Right kidney (tissue), 1 donor: ENCODE measurements around the gene ACTR10.
A peak's percentile ranks its signal among the peaks of the same experiment; 100 is the strongest.
"Not testable (repeated sequence)": the region's sequence is repeated elsewhere in the genome, so short reads cannot be mapped to it uniquely, and the experiment has no call there.

Source experiments
- DNase-seq: peaks from one replicate; pipeline ENCODE4 v3.0.0-alpha.2; 2016

ACTR10 gene

GRCh38 chr14:58215191-58215914 is 15.4 kb downstream of the ACTR10 start:
- DNase-seq: no peak

GRCh38 chr14:58216544-58216943 is 16.6 kb downstream of the ACTR10 start:
- DNase-seq: no peak

GRCh38 chr14:58227096-58227819 is 27.3 kb downstream of the ACTR10 start:
- no peak for DNase-seq

- DNase-seq: peak; percentile 62
Observed at GRCh38 chr14:58238252-58239243, 38.6 kb downstream of the ACTR10 start.

- DNase-seq: peak; percentile 73
Observed at GRCh38 chr14:58239244-58240195, 39.6 kb downstream of the ACTR10 start.

- DNase-seq: no peak
Observed at GRCh38 chr14:58243790-58244555, 44.0 kb downstream of the ACTR10 start.

GRCh38 chr14:58244556-58245387 is 44.8 kb downstream of the ACTR10 start, which contains the start of gene PSMA3:
Gene PSMA3, plus strand, starts transcription at chr14:58244843. Its CDS starts 78 bp downstream, at chr14:58244921.
- peak; percentile 94 for DNase-seq

GRCh38 chr14:58245562-58245961 is 45.6 kb downstream of the ACTR10 start:
- no peak for DNase-seq

- no peak for DNase-seq
Observed at GRCh38 chr14:58249611-58250010, 49.7 kb downstream of the ACTR10 start.

GRCh38 chr14:58258156-58258555 is 58.2 kb downstream of the ACTR10 start:
- no peak for DNase-seq

- DNase-seq: not testable (repeated sequence)
Observed at GRCh38 chr14:58262005-58262404, 62.1 kb downstream of the ACTR10 start.

- no peak for DNase-seq
Observed at GRCh38 chr14:58265401-58265800, 65.5 kb downstream of the ACTR10 start.

- no peak for DNase-seq
Observed at GRCh38 chr14:58270628-58271027, 70.7 kb downstream of the ACTR10 start.

- DNase-seq: no peak
Observed at GRCh38 chr14:58272588-58273372, 72.8 kb downstream of the ACTR10 start.

GRCh38 chr14:58274881-58275280 is 74.9 kb downstream of the ACTR10 start:
- no peak for DNase-seq

GRCh38 chr14:58275527-58276190 is 75.7 kb downstream of the ACTR10 start:
- DNase-seq: no peak

- DNase-seq: no peak
Observed at GRCh38 chr14:58276208-58276607, 76.3 kb downstream of the ACTR10 start.

GRCh38 chr14:58278177-58278576 is 78.2 kb downstream of the ACTR10 start:
- DNase-seq: no peak
